ENCODE measurements around the gene SH3RF2. TPM values are rescaled to one million over a fixed set of nuclear protein-coding genes. Genes with fewer than 3 reads are reported as not detected.

Gene SH3RF2
- total and polyA plus RNA-seq, 9 of the 15 experiments (the other 6 are each of a cell fraction or from before 2014, with no cell fraction given): 0.05 TPM; not detected in 8

DNA sequence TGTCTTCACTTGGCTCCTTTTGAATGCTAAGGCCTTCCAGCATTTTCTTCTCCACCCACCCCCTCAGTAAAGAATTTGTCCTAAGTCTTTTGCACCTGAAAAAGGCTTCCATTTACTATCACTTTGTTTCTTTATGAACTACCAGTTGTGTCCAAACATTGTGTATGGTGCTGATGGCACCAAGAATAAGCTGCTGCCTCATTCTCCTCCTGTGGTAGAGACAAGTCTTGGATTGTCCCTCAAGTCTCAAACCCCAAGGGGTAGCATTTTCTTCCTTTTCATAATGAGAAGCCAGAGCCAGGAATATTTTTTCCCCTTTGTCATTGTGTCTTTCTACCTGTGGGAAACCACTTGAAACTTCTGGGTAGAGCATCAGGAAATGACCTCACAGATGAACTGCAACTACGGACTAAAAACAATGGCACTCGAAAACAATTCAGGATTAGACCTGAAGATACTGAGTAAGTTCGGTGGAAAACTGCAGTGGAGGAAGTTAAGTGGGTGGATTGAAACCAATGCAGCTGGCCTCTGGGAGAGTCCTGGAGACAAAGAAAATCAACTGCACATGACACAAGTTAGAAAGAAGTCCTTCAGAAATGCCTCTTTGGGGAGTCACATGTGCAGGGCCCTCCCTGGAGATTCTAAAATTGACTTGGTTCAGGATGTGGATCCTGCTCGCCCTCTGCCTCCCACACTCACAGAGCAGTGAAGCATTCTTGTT is 80.5 kb downstream of the SH3RF2 start:
- ATAC-seq: no peak
- POLR2A ChIA-PET: no interaction called here
- TF ChIP-seq, protein P1, sequence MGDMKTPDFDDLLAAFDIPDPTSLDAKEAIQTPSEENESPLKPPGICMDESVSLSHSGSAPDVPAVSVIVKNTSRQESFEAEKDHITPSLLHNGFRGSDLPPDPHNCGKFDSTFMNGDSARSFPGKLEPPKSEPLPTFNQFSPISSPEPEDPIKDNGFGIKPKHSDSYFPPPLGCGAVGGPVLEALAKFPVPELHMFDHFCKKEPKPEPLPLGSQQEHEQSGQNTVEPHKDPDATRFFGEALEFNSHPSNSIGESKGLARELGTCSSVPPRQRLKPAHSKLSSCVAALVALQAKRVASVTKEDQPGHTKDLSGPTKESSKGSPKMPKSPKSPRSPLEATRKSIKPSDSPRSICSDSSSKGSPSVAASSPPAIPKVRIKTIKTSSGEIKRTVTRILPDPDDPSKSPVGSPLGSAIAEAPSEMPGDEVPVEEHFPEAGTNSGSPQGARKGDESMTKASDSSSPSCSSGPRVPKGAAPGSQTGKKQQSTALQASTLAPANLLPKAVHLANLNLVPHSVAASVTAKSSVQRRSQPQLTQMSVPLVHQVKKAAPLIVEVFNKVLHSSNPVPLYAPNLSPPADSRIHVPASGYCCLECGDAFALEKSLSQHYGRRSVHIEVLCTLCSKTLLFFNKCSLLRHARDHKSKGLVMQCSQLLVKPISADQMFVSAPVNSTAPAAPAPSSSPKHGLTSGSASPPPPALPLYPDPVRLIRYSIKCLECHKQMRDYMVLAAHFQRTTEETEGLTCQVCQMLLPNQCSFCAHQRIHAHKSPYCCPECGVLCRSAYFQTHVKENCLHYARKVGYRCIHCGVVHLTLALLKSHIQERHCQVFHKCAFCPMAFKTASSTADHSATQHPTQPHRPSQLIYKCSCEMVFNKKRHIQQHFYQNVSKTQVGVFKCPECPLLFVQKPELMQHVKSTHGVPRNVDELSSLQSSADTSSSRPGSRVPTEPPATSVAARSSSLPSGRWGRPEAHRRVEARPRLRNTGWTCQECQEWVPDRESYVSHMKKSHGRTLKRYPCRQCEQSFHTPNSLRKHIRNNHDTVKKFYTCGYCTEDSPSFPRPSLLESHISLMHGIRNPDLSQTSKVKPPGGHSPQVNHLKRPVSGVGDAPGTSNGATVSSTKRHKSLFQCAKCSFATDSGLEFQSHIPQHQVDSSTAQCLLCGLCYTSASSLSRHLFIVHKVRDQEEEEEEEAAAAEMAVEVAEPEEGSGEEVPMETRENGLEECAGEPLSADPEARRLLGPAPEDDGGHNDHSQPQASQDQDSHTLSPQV (IDR thresholded peaks at IDR 0.05): no peak
- TF ChIP-seq CBFB (CRISPR knock-in tag; IDR thresholded peaks at IDR 0.05) (no peak), TFAP4 (CRISPR knock-in tag; IDR thresholded peaks at IDR 0.05; ENCODE audit: borderline replicate concordance) (no peak), ZNF12 (CRISPR knock-in tag; IDR thresholded peaks at IDR 0.05) (no peak), STAT5A (IDR thresholded peaks at IDR 0.05; ENCODE audit: borderline replicate concordance, low read length) (no peak), TAF9B (IDR thresholded peaks at IDR 0.05; ENCODE audit: partially characterized antibody) (no peak), POLR2AphosphoS5 (IDR thresholded peaks at IDR 0.05; ENCODE audit: control insufficient read depth, insufficient read depth, low read depth, low read length) (no peak), ZNF143 (CRISPR knock-in tag; IDR thresholded peaks at IDR 0.05) (no peak), TCF7L2 (IDR thresholded peaks at IDR 0.05; ENCODE audit: low read depth, low read length) (no peak), BRCA1 (IDR thresholded peaks at IDR 0.05) (no peak), BRCA1 (CRISPR knock-in tag; IDR thresholded peaks at IDR 0.05) (no peak), RNF219 (CRISPR knock-in tag; IDR thresholded peaks at IDR 0.05) (no peak), NR2F6 (CRISPR knock-in tag; IDR thresholded peaks at IDR 0.05) (no peak), ZBED1 (IDR thresholded peaks at IDR 0.05) (no peak)
- TF ChIP-seq, protein P2, sequence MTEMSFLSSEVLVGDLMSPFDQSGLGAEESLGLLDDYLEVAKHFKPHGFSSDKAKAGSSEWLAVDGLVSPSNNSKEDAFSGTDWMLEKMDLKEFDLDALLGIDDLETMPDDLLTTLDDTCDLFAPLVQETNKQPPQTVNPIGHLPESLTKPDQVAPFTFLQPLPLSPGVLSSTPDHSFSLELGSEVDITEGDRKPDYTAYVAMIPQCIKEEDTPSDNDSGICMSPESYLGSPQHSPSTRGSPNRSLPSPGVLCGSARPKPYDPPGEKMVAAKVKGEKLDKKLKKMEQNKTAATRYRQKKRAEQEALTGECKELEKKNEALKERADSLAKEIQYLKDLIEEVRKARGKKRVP (CRISPR knock-in tag; IDR thresholded peaks at IDR 0.05): no peak

More for the DNA sequence above, 80.5 kb downstream of the SH3RF2 start:
- WGBS (ENCODE audit: insufficient coverage, low coverage, missing lambda C conversion rate): 0% methylated on average over 3 of the region's 4 CpGs
- Histone ChIP-seq H3K9me1 (ENCODE audit: control insufficient read depth, insufficient read depth, low read length) (no peaks in the 10 kb centered on the region), H3K27ac (ENCODE audit: extremely low read depth, low read depth, low read length) (no peak overlapping the region), H3K9ac (ENCODE audit: insufficient read depth in 1 of 2, low read depth in 2 of 2, low read length in 2 of 2) (no peak overlapping the region), H3K27me3 (ENCODE audit: control insufficient read depth in 2 of 2, insufficient read depth in 2 of 2, low read length in 2 of 2) (peaks cover 0 to 6% of the 10 kb centered on the region in 2 experiments; a peak in 1 of 5 replicates), H3K4me3 (no peak overlapping the region), H3K4me2 (ENCODE audit: insufficient read depth, low read length) (no peak overlapping the region), H3K9me3 (replicated peaks; ENCODE audit: control insufficient read depth, insufficient read depth, low read depth, low read length) (no peaks in the 10 kb centered on the region), H3K36me3 (ENCODE audit: control insufficient read depth, insufficient read depth, low read length) (no peaks in the 10 kb centered on the region), H3K4me1 (replicated peaks in 1 of 2; ENCODE audit: control insufficient read depth in 2 of 2, insufficient read depth in 2 of 2, low read length in 2 of 2) (no peaks in the 10 kb centered on the region), H4K20me1 (replicated peaks; ENCODE audit: control insufficient read depth, insufficient read depth, low read length) (no peaks in the 10 kb centered on the region), H3K79me2 (ENCODE audit: control insufficient read depth, insufficient read depth, low read length) (no peaks in the 10 kb centered on the region), H2AFZ (ENCODE audit: low read depth, low read length) (no peak overlapping the region)
- intact Hi-C loops (cut with micrococcal nuclease): no loop called here
- in situ Hi-C loops (cut with MboI): no loop called here
- CTCF ChIA-PET (ENCODE audit: low intra/inter-chr PET ratio): interaction anchor here (0.6 kb wide), 1 partner anchor 1562 kb away, joined by 5 read pairs; no protein-coding TSS in a partner anchor
- DNase-seq (ENCODE audit: extremely low read depth in 1 of 4, low spot score in 3 of 4) (no peak), FAIRE-seq (no peak)
- BruUV-seq (replicated peaks): no TSS peak

Measured in K562 (cell line).